ENCODE results near the gene SLC38A8.
A peak's percentile ranks its signal among the peaks of the same experiment; 100 is the strongest.

SLC38A8 gene

DNA sequence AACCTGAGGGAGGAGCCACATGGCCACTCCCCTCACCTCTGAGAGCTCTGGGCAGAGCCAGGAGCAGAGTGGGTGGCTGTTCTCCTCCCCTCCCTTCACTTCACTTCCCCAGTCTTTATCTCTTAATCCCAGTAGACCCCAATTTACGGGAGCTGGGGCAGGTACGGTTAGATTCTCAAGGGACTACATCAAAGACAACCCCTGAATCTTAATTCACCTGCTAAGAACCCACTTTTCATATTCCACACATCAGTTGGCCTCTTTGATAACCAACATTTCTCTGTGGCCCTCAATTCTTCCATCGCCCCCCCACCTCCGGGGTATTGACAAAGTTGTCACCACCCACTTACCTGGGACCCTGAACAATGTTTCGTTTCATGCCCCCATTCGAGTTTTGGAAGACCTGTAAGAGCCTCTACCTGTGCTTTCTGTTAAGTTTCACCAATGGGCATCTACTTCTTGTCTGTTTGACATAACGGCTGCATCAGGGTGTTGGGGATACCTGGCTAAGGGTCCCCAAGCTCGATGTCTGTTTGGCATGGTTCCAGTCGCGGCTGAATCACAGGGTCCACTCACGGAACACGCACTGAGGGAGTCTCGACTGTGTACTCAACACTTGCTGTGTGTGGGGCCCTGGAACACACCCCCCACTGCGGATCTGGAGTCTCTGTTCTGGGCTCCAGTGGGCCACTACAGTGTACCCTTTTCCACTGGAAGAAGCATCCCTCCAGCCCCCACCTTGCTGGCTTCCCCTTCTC is 27.8 kb downstream of the SLC38A8 start:
- Histone ChIP-seq H3K27me3 (replicated peaks; ENCODE audit: control insufficient read depth, insufficient read depth, low read length) (no peaks in the 10 kb centered on the region), H3K36me3 (ENCODE audit: control insufficient read depth, insufficient read depth, low read length) (no peaks in the 10 kb centered on the region), H3K4me3 (replicated peaks; ENCODE audit: low read depth, low read length) (no peak overlapping the region)
- TF ChIP-seq, protein P1, sequence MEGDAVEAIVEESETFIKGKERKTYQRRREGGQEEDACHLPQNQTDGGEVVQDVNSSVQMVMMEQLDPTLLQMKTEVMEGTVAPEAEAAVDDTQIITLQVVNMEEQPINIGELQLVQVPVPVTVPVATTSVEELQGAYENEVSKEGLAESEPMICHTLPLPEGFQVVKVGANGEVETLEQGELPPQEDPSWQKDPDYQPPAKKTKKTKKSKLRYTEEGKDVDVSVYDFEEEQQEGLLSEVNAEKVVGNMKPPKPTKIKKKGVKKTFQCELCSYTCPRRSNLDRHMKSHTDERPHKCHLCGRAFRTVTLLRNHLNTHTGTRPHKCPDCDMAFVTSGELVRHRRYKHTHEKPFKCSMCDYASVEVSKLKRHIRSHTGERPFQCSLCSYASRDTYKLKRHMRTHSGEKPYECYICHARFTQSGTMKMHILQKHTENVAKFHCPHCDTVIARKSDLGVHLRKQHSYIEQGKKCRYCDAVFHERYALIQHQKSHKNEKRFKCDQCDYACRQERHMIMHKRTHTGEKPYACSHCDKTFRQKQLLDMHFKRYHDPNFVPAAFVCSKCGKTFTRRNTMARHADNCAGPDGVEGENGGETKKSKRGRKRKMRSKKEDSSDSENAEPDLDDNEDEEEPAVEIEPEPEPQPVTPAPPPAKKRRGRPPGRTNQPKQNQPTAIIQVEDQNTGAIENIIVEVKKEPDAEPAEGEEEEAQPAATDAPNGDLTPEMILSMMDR (IDR thresholded peaks at IDR 0.05; ENCODE audit: insufficient read depth, low read length, poor library complexity, severe bottlenecking): no peak
- DNase-seq (ENCODE audit: extremely low read depth, insufficient read length): no peak

DNA sequence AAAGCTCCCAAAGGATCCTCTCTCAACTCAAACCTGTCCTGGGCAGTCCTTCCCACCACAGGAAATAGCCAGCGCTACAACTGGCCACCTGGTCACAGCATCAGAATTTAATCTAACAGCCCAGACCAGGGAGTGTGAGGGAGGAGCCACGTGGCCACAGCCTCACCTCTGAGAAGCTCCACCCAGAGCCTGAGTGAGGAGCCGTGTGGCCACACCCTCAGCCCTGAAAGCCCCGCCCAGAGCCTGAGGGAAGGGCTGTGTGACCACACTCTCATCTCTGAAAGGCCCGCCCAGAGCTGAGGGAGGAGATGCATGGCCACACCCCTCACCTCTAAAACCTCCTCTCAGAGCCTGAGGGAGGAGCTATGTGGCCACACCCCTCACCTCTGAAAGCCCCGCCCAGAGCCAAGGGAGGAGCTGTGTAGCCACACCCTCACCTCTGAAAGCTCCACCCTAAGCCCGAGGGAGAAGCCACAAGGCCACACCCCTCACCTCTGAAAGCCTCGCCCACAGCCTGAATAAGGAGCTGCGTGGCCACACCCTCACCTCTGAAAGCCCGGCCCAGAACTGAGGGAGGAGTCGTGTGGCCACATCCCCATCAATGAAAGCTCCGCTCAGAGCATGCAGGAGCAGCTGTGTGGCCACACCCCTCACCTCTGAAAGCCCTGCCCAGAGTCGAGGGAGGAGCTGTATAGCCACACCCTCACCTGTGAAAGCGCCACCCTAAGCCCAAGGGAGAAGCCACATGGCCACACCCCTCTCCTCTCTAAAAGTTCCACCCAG is 28.6 kb downstream of the SLC38A8 start:
- peak; percentile 86 for DNase-seq (ENCODE audit: extremely low read depth, insufficient read length)
- H3K4me3 ChIP-seq (replicated peaks; ENCODE audit: low read depth, low read length): no peak overlapping the region
- H3K27me3 ChIP-seq (replicated peaks; ENCODE audit: control insufficient read depth, insufficient read depth, low read length): no peaks in the 10 kb centered on the region; the same call in 1 of the 2 replicates
- H3K36me3 ChIP-seq (ENCODE audit: control insufficient read depth, insufficient read depth, low read length): no peaks in the 10 kb centered on the region
- TF ChIP-seq, protein P1 (IDR thresholded peaks at IDR 0.05; ENCODE audit: insufficient read depth, low read length, poor library complexity, severe bottlenecking): no peak

DNA sequence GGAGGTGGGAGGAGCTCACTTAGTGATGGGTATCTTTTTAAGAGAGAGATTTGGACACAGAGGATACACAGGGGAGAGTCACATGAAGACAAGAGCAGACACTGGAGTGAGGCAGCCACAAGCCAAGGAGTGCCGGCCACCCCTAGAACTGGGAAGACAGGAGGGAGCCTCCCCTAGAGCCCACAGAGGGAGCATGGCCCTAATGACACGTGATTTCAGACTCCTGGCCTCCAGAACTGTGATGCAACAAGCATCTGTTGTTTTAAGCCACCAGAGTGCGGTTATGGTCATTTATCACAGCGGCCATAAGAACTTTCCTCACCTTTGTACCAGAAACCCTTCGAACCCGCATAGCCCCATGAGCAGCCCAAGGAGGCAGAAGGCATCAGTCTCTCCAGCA is 33.3 kb downstream of the SLC38A8 start:
- Histone ChIP-seq H3K4me3 (replicated peaks; ENCODE audit: low read depth, low read length) (no peak overlapping the region), H3K36me3 (ENCODE audit: control insufficient read depth, insufficient read depth, low read length) (no peaks in the 10 kb centered on the region), H3K27me3 (replicated peaks; ENCODE audit: control insufficient read depth, insufficient read depth, low read length) (no peaks in the 10 kb centered on the region; the same call in 1 of the 2 replicates)
- TF ChIP-seq, protein P1 (IDR thresholded peaks at IDR 0.05; ENCODE audit: insufficient read depth, low read length, poor library complexity, severe bottlenecking): no peak
- no peak for DNase-seq (ENCODE audit: extremely low read depth, insufficient read length)

DNA sequence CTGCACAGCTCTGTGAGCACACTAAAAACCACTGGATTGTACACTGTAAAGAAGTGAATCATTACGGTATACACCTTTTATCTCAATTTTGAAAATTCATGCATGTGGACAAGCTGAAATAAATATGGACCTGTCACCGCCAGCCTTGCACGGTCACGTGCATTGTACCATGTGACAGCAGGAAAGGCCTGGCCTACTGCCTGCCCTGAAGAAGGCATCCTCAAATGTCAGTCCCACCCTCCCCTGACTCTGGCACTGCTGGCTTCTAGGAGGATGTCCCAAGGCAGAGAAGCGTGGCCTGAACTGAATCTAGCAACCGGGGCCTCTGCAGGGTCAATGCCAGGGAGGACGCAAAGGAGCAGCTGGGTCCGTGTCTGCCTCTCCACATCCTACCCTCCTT is 34.6 kb downstream of the SLC38A8 start:
- no peaks in the 10 kb centered on the region for H3K36me3 ChIP-seq (ENCODE audit: control insufficient read depth, insufficient read depth, low read length)
- DNase-seq (ENCODE audit: extremely low read depth, insufficient read length): no peak
- TF ChIP-seq, protein P1 (IDR thresholded peaks at IDR 0.05; ENCODE audit: insufficient read depth, low read length, poor library complexity, severe bottlenecking): no peak
- H3K4me3 ChIP-seq (replicated peaks; ENCODE audit: low read depth, low read length): no peak overlapping the region
- no peaks in the 10 kb centered on the region; the same call in 1 of the 2 replicates for H3K27me3 ChIP-seq (replicated peaks; ENCODE audit: control insufficient read depth, insufficient read depth, low read length)

DNA sequence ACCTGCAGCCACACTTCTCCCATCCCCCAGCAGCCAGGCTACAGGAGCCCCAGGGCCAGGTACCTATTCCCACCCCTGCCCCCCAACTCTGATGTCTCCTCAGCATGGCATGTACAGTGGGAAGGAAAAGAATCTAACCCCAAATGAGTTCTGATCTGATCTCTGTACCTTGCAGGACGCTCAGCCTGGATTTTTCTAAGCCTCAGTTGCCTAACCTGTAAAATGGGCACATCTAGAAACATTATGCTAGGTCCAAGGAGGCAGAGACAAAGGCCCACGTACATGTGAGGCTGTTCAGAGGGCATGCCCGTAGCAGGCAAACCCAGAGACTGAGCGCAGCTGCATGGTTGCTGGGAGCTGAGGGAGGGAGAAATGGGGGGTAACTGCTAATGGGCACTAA is 35.1 kb downstream of the SLC38A8 start:
- H3K36me3 ChIP-seq (ENCODE audit: control insufficient read depth, insufficient read depth, low read length): no peaks in the 10 kb centered on the region
- DNase-seq (ENCODE audit: extremely low read depth, insufficient read length): no peak
- TF ChIP-seq, protein P1 (IDR thresholded peaks at IDR 0.05; ENCODE audit: insufficient read depth, low read length, poor library complexity, severe bottlenecking): no peak
- H3K4me3 ChIP-seq (replicated peaks; ENCODE audit: low read depth, low read length): no peak overlapping the region
- no peaks in the 10 kb centered on the region; the same call in none of the 2 replicates for H3K27me3 ChIP-seq (replicated peaks; ENCODE audit: control insufficient read depth, insufficient read depth, low read length)

Measured in GM06990 (cell line).